Neural cell (in vitro differentiated cells): ENCODE measurements around the gene WFS1. TPM values are rescaled to one million over a fixed set of nuclear protein-coding genes. Genes with fewer than 3 reads are reported as not detected.

Experiments used
- H2AFZ ChIP-seq: fragments of 200-600, 300-800 bp; sonication (generic), shearing (Covaris generic); 2 replicates; pipeline ENCODE4 v1.6.0; 2014; ENCODE audit warnings: low read depth, mild to moderate bottlenecking, antibody characterized with exemption, low read length, moderate library complexity
- H3F3A ChIP-seq: fragments of 200-600 bp; shearing (Covaris generic); 2 replicates; pipeline ENCODE4 v1.6.1; 2016; ENCODE audit warnings: mild to moderate bottlenecking, moderate library complexity, mixed read lengths, antibody characterized with exemption, low read length; ENCODE audit not compliant: insufficient read depth, poor library complexity, severe bottlenecking
- H3K27ac ChIP-seq: fragments of 200-600, 300-800 bp; sonication (generic), shearing (Covaris generic); 2 replicates; pipeline ENCODE4 v1.5.1; 2014; ENCODE audit warnings: mild to moderate bottlenecking, low read length, moderate library complexity
- H3K27me3 ChIP-seq: fragments of 300-800, 200-600 bp; sonication (generic), shearing (Covaris generic); 2 replicates; pipeline ENCODE4 v1.6.0; 2014; ENCODE audit warnings: mild to moderate bottlenecking, low read depth, low read length, moderate library complexity; ENCODE audit not compliant: insufficient read depth
- H3K36me3 ChIP-seq: fragments of 300-800, 200-600 bp; sonication (generic), shearing (Covaris generic); 2 replicates; pipeline ENCODE4 v1.5.1; 2014; ENCODE audit warnings: mild to moderate bottlenecking, antibody characterized with exemption, low read length, moderate library complexity; ENCODE audit not compliant: insufficient read depth
- H3K4me2 ChIP-seq: fragments of 300-800, 200-600 bp; sonication (generic), shearing (Covaris generic); 2 replicates; pipeline ENCODE4 v1.6.0; 2014; ENCODE audit warnings: mild to moderate bottlenecking, low read length
- H3K4me3 ChIP-seq: fragments of 300-800, 200-600 bp; sonication (generic), shearing (Covaris generic); 2 replicates; pipeline ENCODE4 v1.5.1; 2014; ENCODE audit warnings: mild to moderate bottlenecking, low read length, moderate library complexity
- H3K79me2 ChIP-seq: fragments of 200-600 bp; shearing (Covaris generic); replicated peaks from 2 replicates; pipeline ENCODE4 v1.6.0; 2014; ENCODE audit warnings: mild to moderate bottlenecking, low read length, moderate library complexity; ENCODE audit not compliant: insufficient read depth
- H3K9ac ChIP-seq: fragments of 300-800, 200-600 bp; sonication (generic), shearing (Covaris generic); 2 replicates; pipeline ENCODE4 v1.6.1; 2016; ENCODE audit warnings: mild to moderate bottlenecking, low read length, mixed read lengths
- H3K9me2 ChIP-seq: fragments of 200-600 bp; shearing (Covaris generic); 2 replicates; pipeline ENCODE4 v1.6.1; 2016; ENCODE audit warnings: mild to moderate bottlenecking, low read length, mixed read lengths; ENCODE audit not compliant: insufficient read depth
- H3K9me3 ChIP-seq: fragments of 200-600, 300-800 bp; sonication (generic), shearing (Covaris generic); 2 replicates; pipeline ENCODE4 v1.6.1; 2016; ENCODE audit warnings: mild to moderate bottlenecking, mixed run types, low read length, moderate library complexity, mixed read lengths
- H4K20me1 ChIP-seq: fragments of 200-600 bp; shearing (Covaris generic); 2 replicates; pipeline ENCODE4 v1.6.1; 2016; ENCODE audit warnings: mild to moderate bottlenecking, mixed run types; ENCODE audit not compliant: insufficient read depth
- CTCF ChIP-seq: fragments of 450-650 bp; IDR thresholded peaks from 2 replicates; pipeline ENCODE4 v1.5.1; 2014; ENCODE audit warnings: antibody characterized with exemption, mild to moderate bottlenecking, moderate library complexity; ENCODE audit not compliant: poor library complexity, severe bottlenecking
- EP300 ChIP-seq: fragments of 450-650 bp; conservative IDR thresholded peaks from 2 replicates; pipeline ENCODE4 v1.6.1; 2014; ENCODE audit warnings: antibody characterized with exemption, mild to moderate bottlenecking, moderate library complexity; ENCODE audit not compliant: poor library complexity, severe bottlenecking
- EZH2 ChIP-seq: fragments of 200-600, 300-800 bp; shearing (Covaris generic), sonication (generic); IDR thresholded peaks from 2 replicates; pipeline ENCODE4 v1.6.1; 2014; ENCODE audit warnings: antibody characterized with exemption, low read length, borderline replicate concordance, mild to moderate bottlenecking; ENCODE audit not compliant: insufficient read depth, poor library complexity, severe bottlenecking
- MXI1 ChIP-seq: fragments of 450-650 bp; conservative IDR thresholded peaks from 2 replicates; pipeline ENCODE4 v1.6.1; 2014; ENCODE audit warnings: antibody characterized with exemption, mild to moderate bottlenecking; ENCODE audit not compliant: poor library complexity, severe bottlenecking
- POLR2AphosphoS5 ChIP-seq: IDR thresholded peaks from 2 replicates; pipeline ENCODE4 v1.6.1; 2012
- RAD21 ChIP-seq: fragments of 450-650 bp; conservative IDR thresholded peaks from 2 replicates; pipeline ENCODE4 v1.6.1; 2014; ENCODE audit warnings: antibody characterized with exemption, mild to moderate bottlenecking, moderate library complexity
- SMC3 ChIP-seq: fragments of 450-650 bp; conservative IDR thresholded peaks from 2 replicates; pipeline ENCODE4 v1.6.1; 2014; ENCODE audit warnings: antibody characterized with exemption, mild to moderate bottlenecking, moderate library complexity; ENCODE audit not compliant: poor library complexity
- TAF1 ChIP-seq: IDR thresholded peaks from 2 replicates; pipeline ENCODE4 v1.6.1; 2012; ENCODE audit warnings: low read depth
- polyA plus RNA-seq: library from polyadenylated mRNA; depleted of rRNA; stranded (reverse); fragments of >200 nt; gene quantifications from 2 replicates; pipeline ENCODE4 v1.2.3, GENCODE V29; 2014
- TF ChIP-seq, protein P1 (sequence below): IDR thresholded peaks from 2 replicates; pipeline ENCODE4 v1.6.1; 2012; ENCODE audit warnings: borderline replicate concordance

WFS1 gene
- polyA plus RNA-seq, 1 donor from 2014 or later, result 4.5 TPM

DNA sequence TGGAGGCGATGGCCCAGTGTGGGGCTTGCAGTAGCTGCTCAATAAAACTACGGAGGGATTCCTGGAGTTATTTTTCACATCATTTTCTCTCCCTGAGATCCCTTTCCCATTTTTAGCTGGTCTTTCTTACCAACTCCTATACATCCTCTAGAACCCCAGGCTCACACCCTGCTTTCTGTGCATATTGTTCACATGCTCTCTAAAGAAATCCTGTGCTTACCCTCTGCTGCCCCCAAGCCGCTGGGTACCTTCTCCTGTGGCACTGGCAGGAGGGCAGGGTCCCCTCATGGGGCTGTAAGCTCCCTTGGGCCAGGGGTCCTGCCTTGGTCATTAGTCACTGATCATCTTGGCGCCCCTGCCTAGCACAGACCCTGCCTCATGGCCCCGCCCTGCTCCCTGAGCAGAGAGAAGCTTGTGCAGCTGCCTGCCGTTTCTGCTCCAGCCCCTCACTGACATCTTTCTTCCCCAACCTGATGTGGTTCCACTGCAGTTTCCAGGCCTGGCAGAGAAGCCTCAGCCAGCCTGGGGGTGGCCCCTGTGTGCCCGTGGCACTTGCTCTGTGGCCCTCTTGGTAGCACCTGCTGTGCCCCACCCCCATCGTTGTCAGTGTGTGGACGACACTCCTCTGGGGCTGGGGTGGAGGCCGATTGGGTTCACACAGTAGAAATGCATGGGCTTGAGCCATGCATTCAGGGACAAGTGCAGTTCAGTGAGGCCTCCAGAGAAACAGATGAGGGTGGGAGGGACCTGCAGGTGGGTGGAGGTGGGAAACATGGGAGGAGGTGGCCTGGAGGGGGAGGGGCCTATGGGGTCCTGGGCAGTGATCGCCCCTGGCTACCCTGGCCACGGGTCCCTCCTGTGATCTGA, 69.5 kb downstream of the WFS1 start:
- peaks cover 4% of the 10 kb centered on the region for H3F3A ChIP-seq
- H3K4me3 ChIP-seq, result no peak overlapping the region
- TF ChIP-seq MXI1 (no peak), TAF1 (no peak), RAD21 (no peak), EZH2 (no peak), CTCF (no peak), SMC3 (no peak), POLR2AphosphoS5 (no peak), EP300 (no peak)
- TF ChIP-seq, protein P1, sequence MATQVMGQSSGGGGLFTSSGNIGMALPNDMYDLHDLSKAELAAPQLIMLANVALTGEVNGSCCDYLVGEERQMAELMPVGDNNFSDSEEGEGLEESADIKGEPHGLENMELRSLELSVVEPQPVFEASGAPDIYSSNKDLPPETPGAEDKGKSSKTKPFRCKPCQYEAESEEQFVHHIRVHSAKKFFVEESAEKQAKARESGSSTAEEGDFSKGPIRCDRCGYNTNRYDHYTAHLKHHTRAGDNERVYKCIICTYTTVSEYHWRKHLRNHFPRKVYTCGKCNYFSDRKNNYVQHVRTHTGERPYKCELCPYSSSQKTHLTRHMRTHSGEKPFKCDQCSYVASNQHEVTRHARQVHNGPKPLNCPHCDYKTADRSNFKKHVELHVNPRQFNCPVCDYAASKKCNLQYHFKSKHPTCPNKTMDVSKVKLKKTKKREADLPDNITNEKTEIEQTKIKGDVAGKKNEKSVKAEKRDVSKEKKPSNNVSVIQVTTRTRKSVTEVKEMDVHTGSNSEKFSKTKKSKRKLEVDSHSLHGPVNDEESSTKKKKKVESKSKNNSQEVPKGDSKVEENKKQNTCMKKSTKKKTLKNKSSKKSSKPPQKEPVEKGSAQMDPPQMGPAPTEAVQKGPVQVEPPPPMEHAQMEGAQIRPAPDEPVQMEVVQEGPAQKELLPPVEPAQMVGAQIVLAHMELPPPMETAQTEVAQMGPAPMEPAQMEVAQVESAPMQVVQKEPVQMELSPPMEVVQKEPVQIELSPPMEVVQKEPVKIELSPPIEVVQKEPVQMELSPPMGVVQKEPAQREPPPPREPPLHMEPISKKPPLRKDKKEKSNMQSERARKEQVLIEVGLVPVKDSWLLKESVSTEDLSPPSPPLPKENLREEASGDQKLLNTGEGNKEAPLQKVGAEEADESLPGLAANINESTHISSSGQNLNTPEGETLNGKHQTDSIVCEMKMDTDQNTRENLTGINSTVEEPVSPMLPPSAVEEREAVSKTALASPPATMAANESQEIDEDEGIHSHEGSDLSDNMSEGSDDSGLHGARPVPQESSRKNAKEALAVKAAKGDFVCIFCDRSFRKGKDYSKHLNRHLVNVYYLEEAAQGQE, result no peak
- H3K4me2 ChIP-seq, result no peak overlapping the region
- no peak overlapping the region for H3K9ac ChIP-seq
- H3K79me2 ChIP-seq, result no peaks in the 10 kb centered on the region
- no peak overlapping the region for H2AFZ ChIP-seq
- no peak overlapping the region for H3K27ac ChIP-seq
- no peaks in the 10 kb centered on the region for H3K36me3 ChIP-seq
- H3K9me3 ChIP-seq, result no peaks in the 10 kb centered on the region
- H4K20me1 ChIP-seq, result no peaks in the 10 kb centered on the region
- H3K27me3 ChIP-seq, result no peaks in the 10 kb centered on the region
- no peaks in the 10 kb centered on the region for H3K9me2 ChIP-seq

GRCh38 chr4:6339818-6340445, 70.3 kb downstream of the WFS1 start:
- no peaks in the 10 kb centered on the region for H3K27me3 ChIP-seq
- H3K4me3 ChIP-seq, result no peak overlapping the region
- no peak overlapping the region for H3K4me2 ChIP-seq
- H3K36me3 ChIP-seq, result no peaks in the 10 kb centered on the region
- no peak overlapping the region for H2AFZ ChIP-seq
- no peak overlapping the region for H3K27ac ChIP-seq
- no peak overlapping the region for H3K9ac ChIP-seq
- H3K9me3 ChIP-seq, result no peaks in the 10 kb centered on the region
- no peaks in the 10 kb centered on the region for H3K9me2 ChIP-seq
- H3K79me2 ChIP-seq, result no peaks in the 10 kb centered on the region
- no peaks in the 10 kb centered on the region for H4K20me1 ChIP-seq
- TF ChIP-seq EP300, result no peak
- TF ChIP-seq EZH2, result no peak
- TF ChIP-seq, protein P1, result no peak
- no peak for TF ChIP-seq RAD21
- TF ChIP-seq MXI1, result no peak
- no peak for TF ChIP-seq TAF1
- TF ChIP-seq CTCF, result no peak
- no peak for TF ChIP-seq SMC3
- no peak for TF ChIP-seq POLR2AphosphoS5
- H3F3A ChIP-seq, result peaks cover 4% of the 10 kb centered on the region
